ENCODE results near the gene GNG2.

The GNG2 gene

GRCh38 chr14:51860164-51860824 is at the start of gene GNG2:
GNG2 (plus strand) TSS chr14:51860612; CDS start chr14:51950679, 90,067 bp downstream.
- DNase-seq = no peak

GRCh38 chr14:51811706-51812105 is 48.7 kb upstream of the GNG2 start:
- DNase-seq = no peak

GRCh38 chr14:51816031-51816430 is 44.4 kb upstream of the GNG2 start:
- DNase-seq = no peak

DNA sequence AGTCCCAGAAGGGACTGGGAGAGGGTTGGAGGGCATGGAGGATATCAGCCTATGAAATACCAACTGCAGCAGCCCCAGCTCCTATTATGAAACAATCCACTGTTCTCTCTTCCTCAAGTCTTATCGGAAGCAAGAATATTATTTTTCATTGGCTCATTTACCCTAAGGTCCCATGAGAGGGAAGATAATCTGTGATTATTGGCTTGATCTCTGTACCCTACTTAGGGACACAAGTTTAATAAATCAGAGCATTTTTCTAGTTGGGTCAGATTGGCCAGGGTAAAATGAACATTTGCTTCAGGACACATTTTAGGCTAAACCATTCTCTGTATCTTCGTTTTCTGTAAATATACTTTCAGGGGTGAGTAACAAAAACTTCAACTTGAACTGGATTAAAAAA is 43.1 kb upstream of the GNG2 start:
- DNase-seq = no peak

DNA sequence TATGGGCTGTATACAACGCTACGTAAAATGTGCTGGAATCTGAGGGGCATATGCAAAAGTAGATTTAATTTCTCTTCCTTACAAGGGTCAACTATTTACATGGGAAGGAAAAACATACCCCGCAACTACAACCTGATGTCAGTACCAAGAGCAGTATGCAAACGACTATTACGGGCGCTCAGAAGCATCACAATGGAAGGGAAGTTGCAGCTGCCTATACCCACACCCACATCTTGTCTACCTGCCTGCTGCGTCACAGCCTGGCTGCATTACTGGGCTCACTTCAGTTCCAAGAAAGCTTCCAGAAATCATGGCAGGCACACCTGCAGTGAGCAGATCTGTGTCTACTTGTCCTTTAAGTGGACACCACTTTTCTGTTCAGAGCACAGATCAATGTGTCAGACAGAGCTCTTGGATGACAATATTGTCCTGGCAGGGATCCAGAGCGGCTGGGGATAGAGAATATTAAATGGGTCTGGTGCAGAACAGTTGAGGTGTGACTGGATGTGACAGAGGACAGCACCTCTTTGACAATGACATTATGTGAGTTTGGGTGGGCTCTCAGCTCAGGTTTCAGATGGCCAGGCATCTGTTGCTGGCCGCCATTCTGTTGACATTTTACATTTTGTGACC is 41.5 kb upstream of the GNG2 start:
- no peak for DNase-seq

- DNase-seq = no peak
Measured at GRCh38 chr14:51821822-51822221, 38.6 kb upstream of the GNG2 start.

- DNase-seq = no peak
Measured at GRCh38 chr14:51822499-51822898, 37.9 kb upstream of the GNG2 start.

DNA sequence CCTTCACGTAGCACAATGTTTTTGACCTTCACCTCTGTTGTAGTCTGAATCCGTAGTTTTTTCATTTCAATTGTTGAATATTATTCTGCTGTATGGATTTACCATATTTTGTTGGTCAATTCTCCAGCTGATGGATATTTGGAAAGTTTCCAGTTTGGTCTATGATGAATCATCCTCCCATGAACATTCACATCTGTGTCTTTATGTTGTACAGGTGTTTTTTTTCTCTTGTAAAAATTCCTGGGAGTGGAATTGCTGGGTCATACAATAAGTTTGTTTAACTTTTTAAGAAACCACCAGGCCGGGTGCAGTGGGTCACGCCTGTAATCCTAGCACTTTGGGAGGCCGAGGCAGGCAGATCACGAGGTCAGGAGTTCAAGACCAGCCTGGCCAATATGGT is 36.7 kb upstream of the GNG2 start:
- DNase-seq = no peak

DNA sequence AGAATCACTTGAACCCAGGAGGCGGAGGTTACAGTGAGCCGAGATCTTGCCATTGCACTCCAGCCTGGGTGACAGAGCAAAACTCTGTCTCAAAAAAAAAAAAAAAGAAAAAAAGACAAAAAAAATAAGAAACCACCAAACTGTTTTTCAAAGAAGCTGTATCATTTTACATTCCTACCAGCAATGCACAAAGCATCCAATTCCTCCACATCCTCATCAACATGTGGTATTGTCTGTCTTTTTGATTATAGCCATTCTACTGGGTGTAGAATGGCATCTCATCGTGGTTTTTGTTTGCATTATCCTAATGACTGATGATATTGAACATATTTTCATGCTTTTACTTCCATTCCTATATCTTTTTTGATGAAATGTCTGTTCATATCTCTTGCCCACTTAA is 36.2 kb upstream of the GNG2 start:
- DNase-seq = no peak

- no peak for DNase-seq
Measured at GRCh38 chr14:51825926-51826325, 34.5 kb upstream of the GNG2 start.

DNA sequence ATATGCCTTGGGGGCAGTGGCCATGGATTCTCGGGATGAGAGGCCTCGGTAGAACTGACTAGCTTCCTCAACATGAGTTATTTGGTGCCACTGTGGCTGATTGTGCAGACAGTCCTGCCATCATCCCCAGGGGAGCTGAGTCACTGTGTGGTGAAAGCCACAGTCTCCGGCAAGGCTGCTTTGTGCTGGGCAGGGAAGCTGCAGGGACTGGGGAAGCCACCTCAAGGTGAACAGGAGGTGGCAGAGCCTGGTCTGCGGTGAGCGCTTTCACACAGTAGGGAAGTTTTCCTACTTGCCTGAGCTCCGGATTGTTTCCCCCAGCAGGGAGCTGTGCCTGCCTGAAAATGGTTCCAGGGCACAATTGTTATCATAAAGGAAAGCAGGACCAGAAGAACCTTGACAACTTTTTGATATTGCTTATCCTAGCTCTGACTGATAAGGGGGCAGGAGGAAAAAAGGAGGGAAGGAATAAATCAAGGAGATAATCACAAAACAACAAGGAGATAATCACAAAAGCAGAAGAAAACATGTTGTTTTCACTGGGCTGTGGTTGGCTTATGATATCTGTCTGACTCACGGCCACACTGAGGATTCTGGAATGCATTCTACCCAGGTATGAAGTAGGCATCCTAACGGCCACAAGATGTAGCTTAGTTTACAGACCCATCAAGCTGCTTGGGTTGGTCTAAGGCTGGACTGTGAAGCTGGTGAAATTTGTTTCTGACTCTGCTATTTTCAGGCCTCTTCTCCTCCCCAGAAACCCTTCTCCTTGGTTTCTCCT is 32.2 kb upstream of the GNG2 start:
- DNase-seq = no peak

GRCh38 chr14:51834240-51834639 is 26.2 kb upstream of the GNG2 start:
- no peak for DNase-seq

DNA sequence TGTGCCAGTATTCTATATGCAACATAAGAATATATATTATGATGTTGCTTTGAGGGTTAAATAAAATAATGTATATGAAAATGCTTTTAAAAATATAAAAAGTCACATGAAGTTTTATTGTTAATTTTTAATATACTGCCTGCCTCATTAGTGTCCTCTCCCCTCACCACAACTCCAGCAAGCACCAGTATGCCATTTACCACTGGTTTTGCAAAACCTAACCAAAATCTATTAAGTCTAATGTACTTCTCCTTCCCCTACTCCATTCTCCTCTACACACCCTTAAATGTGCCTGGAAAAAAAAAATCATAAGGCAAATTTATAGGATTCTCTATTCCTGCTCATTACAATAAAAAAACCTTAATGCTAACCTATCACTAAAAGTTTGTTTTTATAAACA is 24.0 kb upstream of the GNG2 start:
- no peak for DNase-seq

DNA sequence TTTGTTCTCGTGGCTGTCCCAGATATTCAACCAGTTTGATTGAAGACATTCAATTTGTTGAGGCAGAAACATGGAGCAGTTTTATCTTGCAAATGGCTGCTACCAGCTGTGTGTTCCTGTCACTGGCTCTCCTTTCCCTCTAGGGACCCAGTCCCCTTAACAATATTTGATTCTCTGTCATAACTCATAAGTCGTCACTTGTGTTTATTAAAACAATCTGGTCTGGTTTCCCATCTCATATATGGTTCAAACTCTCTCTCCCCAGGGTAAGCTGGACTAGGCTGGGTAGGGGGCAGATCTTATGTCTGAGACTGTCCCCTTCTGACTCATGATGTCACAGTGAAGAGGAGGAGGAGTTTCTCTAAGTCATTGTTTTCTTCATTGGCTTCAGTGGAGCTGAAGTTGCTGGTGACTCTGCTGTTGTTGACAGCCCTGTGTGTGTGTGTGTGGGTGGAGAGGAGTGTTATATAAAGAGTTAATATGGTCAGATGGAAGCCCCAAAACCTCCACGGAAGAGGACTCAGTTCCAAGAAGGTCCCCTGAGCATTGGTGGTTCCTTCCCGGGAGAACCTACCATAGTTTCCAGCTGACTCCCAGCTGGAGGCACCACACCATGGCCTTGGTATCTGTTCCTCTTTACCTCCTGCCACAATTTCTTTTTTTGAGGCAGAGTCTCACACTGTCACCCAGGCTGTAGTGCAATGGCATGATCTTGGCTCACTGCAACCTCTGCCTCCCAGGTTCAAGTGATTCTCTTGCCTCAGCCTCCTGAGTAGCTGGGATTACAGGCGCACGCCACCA is 16.1 kb upstream of the GNG2 start:
- DNase-seq = no peak

DNA sequence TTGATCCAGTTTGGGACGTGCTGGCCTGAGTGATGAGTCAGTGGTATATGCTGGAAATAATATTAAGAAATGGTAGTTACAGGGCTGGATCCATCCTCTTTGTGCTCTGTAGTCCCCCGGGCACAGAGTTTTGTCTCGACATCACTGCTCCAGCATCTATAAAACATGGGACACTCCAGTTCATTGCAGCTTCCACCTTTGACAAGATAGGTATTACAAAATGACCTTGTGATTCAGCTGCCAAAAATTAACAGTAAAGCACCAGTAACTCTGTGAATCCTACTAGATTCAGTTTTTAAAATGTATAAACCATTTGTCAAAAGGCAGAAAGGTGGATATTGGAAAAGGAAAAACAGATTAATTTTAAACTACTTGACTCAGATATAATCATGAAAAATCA is 14.6 kb upstream of the GNG2 start:
- no peak for DNase-seq

GRCh38 chr14:51846631-51847488 is 13.6 kb upstream of the GNG2 start:
- no peak for DNase-seq

- no peak for DNase-seq
Measured at GRCh38 chr14:51847489-51847796, 13.0 kb upstream of the GNG2 start.

GRCh38 chr14:51848120-51848519 is 12.3 kb upstream of the GNG2 start:
- DNase-seq = no peak

DNA sequence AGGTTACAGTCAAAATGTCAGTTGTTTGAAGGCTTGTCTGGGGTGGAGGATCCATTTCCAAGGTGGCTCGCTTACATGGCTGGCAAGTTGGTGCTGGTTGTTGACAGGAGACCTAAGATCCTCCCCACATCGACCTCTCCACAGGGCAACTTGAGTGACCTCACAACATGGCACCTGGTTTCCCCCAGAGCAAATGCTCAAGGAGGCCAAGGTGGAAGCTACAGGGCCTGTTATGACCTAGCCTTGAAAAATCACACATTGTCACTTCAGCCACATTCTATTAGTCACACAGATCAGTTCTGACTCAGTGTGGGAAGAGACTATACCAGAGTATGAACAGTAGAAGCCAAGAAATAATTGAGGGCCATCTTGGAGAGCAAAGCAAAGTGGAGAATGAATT is 11.3 kb upstream of the GNG2 start:
- DNase-seq = no peak

DNA sequence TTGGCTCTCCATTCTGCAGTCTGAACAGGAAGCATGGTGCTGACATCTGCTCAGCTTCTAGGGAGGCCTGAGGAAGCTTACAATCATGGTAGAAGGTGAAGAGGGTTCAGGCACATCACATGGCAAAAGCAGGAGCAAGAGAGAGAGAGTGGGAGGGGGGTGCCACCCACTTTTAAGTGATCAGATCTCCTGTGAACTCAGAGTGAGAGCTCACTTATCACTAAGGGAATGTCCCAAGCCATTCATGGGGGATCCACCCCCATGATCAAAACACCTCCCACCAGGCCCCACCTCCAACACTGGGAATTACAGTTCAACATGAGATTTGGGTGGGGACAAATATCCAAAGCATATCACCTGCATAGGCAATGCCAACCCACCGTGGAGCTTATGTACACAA is 9.8 kb upstream of the GNG2 start:
- no peak for DNase-seq

- no peak for DNase-seq
Measured at GRCh38 chr14:51852541-51852940, 7.9 kb upstream of the GNG2 start.

- DNase-seq = no peak
Measured at GRCh38 chr14:51855234-51855633, 5.2 kb upstream of the GNG2 start.
